ENCODE results near the gene COL1A2. TPM values are rescaled to one million over a fixed set of nuclear protein-coding genes. Genes with fewer than 3 reads are reported as not detected.

Gene COL1A2
- total RNA-seq, 1 donor = 11,912 TPM

DNA sequence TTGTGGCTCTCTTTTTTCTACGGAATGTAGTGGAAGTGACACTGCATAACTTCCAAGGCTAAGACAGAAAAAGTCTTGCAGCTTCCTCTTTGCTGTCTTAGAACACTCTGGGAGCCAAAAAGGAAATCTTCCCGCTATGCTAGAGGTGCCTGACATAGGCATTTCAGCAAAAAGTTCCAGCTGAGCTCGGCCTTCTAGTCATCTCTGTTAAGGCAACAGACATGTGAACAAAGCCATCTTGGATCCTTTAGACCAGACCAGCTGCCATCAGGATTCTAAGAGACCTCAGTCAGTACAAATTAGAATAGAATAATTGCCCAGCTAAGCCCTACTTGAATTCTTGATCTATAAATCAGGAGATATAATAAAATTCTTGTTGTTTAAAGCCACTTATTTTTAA, 16.3 kb upstream of the COL1A2 start:
- Histone ChIP-seq H4K20me1 (ENCODE audit: insufficient read depth, low read length) (no peaks in the 10 kb centered on the region), H3K9me3 (ENCODE audit: low read depth, low read length) (no peaks in the 10 kb centered on the region), H3K27ac (ENCODE audit: low read depth, low read length) (no peak overlapping the region), H3K79me2 (ENCODE audit: insufficient read depth, low read length) (peaks cover 2% of the 10 kb centered on the region), H2AFZ (ENCODE audit: low read length) (no peak overlapping the region), H3K27me3 (ENCODE audit: insufficient read depth, low read length) (no peaks in the 10 kb centered on the region), H3K36me3 (ENCODE audit: insufficient read depth, low read length) (no peaks in the 10 kb centered on the region), H3K4me2 (ENCODE audit: insufficient read depth, low read length) (no peak overlapping the region), H3K4me1 (ENCODE audit: insufficient read depth, low read length) (peaks cover 60% of the 10 kb centered on the region), H3K4me3 (ENCODE audit: insufficient read depth, low read length) (no peak overlapping the region)
- TF ChIP-seq CTCF (IDR thresholded peaks at IDR 0.05; ENCODE audit: extremely low read depth, low read depth, low read length) = no peak
- DNase-seq (ENCODE audit: insufficient read length, low spot score, missing footprints) = no peak

- no peaks in the 10 kb centered on the region for H3K27me3 ChIP-seq (ENCODE audit: insufficient read depth, low read length)
- no peaks in the 10 kb centered on the region for H3K9me3 ChIP-seq (ENCODE audit: low read depth, low read length)
- H4K20me1 ChIP-seq (ENCODE audit: insufficient read depth, low read length) = no peaks in the 10 kb centered on the region
- DNase-seq (ENCODE audit: insufficient read length, low spot score, missing footprints) = no peak
- no peaks in the 10 kb centered on the region for H3K79me2 ChIP-seq (ENCODE audit: insufficient read depth, low read length)
- peaks cover 42% of the 10 kb centered on the region for H3K4me1 ChIP-seq (ENCODE audit: insufficient read depth, low read length)
- TF ChIP-seq CTCF (IDR thresholded peaks at IDR 0.05; ENCODE audit: extremely low read depth, low read depth, low read length) = no peak
- H2AFZ ChIP-seq (ENCODE audit: low read length) = no peak overlapping the region
- no peak overlapping the region for H3K4me2 ChIP-seq (ENCODE audit: insufficient read depth, low read length)
- no peaks in the 10 kb centered on the region for H3K36me3 ChIP-seq (ENCODE audit: insufficient read depth, low read length)
- no peak overlapping the region for H3K4me3 ChIP-seq (ENCODE audit: insufficient read depth, low read length)
- H3K27ac ChIP-seq (ENCODE audit: low read depth, low read length) = no peak overlapping the region
These were observed 14.4 kb upstream of the COL1A2 start for GRCh38 chr7:94380264-94380663.

GRCh38 chr7:94382132-94382531, 12.6 kb upstream of the COL1A2 start:
- Histone ChIP-seq H3K4me2 (ENCODE audit: insufficient read depth, low read length) (peak overlapping the region; percentile 68), H3K27ac (ENCODE audit: low read depth, low read length) (peak overlapping the region; percentile 97), H3K36me3 (ENCODE audit: insufficient read depth, low read length) (no peaks in the 10 kb centered on the region), H3K4me3 (ENCODE audit: insufficient read depth, low read length) (peak overlapping the region; percentile 21), H3K27me3 (ENCODE audit: insufficient read depth, low read length) (no peaks in the 10 kb centered on the region), H4K20me1 (ENCODE audit: insufficient read depth, low read length) (no peaks in the 10 kb centered on the region), H3K79me2 (ENCODE audit: insufficient read depth, low read length) (no peaks in the 10 kb centered on the region), H3K4me1 (ENCODE audit: insufficient read depth, low read length) (peaks cover 24% of the 10 kb centered on the region), H2AFZ (ENCODE audit: low read length) (no peak overlapping the region), H3K9me3 (ENCODE audit: low read depth, low read length) (no peaks in the 10 kb centered on the region)
- DNase-seq (ENCODE audit: insufficient read length, low spot score, missing footprints) = no peak
- no peak for TF ChIP-seq CTCF (IDR thresholded peaks at IDR 0.05; ENCODE audit: extremely low read depth, low read depth, low read length)

DNA sequence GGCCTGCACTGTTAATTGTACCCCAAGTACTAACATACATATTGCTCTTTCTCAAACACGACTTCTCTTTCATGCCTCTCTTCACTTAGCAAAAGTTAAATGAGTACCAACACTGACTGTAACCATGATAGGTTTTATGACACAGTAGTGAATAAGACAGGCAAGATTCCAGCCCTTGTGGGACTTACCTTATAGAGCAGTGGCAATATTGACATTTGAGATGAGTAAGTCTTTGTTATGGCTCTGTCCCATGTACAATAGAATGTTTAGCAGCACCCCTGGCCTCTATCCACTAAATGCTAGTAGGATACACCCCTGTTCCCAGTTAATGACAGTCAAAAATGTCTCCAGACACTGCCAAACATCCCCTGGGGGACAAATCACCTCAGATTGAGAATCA, 11.9 kb upstream of the COL1A2 start:
- no peak for TF ChIP-seq CTCF (IDR thresholded peaks at IDR 0.05; ENCODE audit: extremely low read depth, low read depth, low read length)
- Histone ChIP-seq H3K4me3 (ENCODE audit: insufficient read depth, low read length) (peak overlapping the region; percentile 21), H4K20me1 (ENCODE audit: insufficient read depth, low read length) (no peaks in the 10 kb centered on the region), H3K9me3 (ENCODE audit: low read depth, low read length) (no peaks in the 10 kb centered on the region), H3K27ac (ENCODE audit: low read depth, low read length) (peak overlapping the region; percentile 97), H3K27me3 (ENCODE audit: insufficient read depth, low read length) (no peaks in the 10 kb centered on the region), H3K79me2 (ENCODE audit: insufficient read depth, low read length) (no peaks in the 10 kb centered on the region), H3K36me3 (ENCODE audit: insufficient read depth, low read length) (no peaks in the 10 kb centered on the region), H2AFZ (ENCODE audit: low read length) (peak overlapping the region; percentile 25), H3K4me1 (ENCODE audit: insufficient read depth, low read length) (peaks cover 23% of the 10 kb centered on the region), H3K4me2 (ENCODE audit: insufficient read depth, low read length) (peak overlapping the region; percentile 68)
- DNase-seq (ENCODE audit: insufficient read length, low spot score, missing footprints) = no peak
